Breast epithelium (tissue), 3 donors: ENCODE data around the gene FBXO11.

Experiments
- CTCF ChIP-seq, 3 donors: fragments of 450-650 bp; IDR thresholded peaks; one replicate each; pipeline ENCODE4 v1.5.1; 2016 to 2017; ENCODE audit warnings: antibody characterized with exemption in 3 of 3, mild to moderate bottlenecking in 3 of 3, moderate library complexity in 3 of 3
- POLR2A ChIP-seq: fragments of 450-650 bp; IDR thresholded peaks from one replicate; pipeline ENCODE4 v1.6.1; 2016; ENCODE audit warnings: antibody characterized with exemption, mild to moderate bottlenecking, moderate library complexity

- TF ChIP-seq CTCF (IDR thresholded peaks at IDR 0.05): no peak
- no peak for TF ChIP-seq POLR2A
Observed at GRCh38 chr2:47900857-47901256, 5.4 kb downstream of the FBXO11 start.
